ENCODE measurements around the gene XYLT1.

XYLT1 gene

GRCh38 chr16:17193566-17194100, 277.1 kb downstream of the XYLT1 start:
- no peaks in the 10 kb centered on the region for H3K27me3 ChIP-seq (ENCODE audit: control insufficient read depth in 1 of 2, insufficient read depth in 2 of 2, low read length in 2 of 2)
- H3K4me1 ChIP-seq (ENCODE audit: control insufficient read depth, insufficient read depth, low read length), result no peaks in the 10 kb centered on the region
- no peak overlapping the region for H3K4me3 ChIP-seq (ENCODE audit: low read length in 2 of 2)
- H3K36me3 ChIP-seq (ENCODE audit: control insufficient read depth in 2 of 2, insufficient read depth in 2 of 2, low read length in 2 of 2), result peaks cover 12 to 17% of the 10 kb centered on the region in 2 donors
- no peak overlapping the region for H3K9ac ChIP-seq (ENCODE audit: low read length in 2 of 2)
- H3K9me3 ChIP-seq (ENCODE audit: control insufficient read depth in 2 of 2, low read length in 2 of 2), result no peaks in the 10 kb centered on the region
- H3K27ac ChIP-seq (ENCODE audit: low read length), result no peak overlapping the region

- Histone ChIP-seq H3K4me1 (ENCODE audit: control insufficient read depth, insufficient read depth, low read length) (no peaks in the 10 kb centered on the region), H3K36me3 (ENCODE audit: control insufficient read depth in 2 of 2, insufficient read depth in 2 of 2, low read length in 2 of 2) (peaks cover 5 to 7% of the 10 kb centered on the region in 2 donors), H3K4me3 (ENCODE audit: low read length in 2 of 2) (no peak overlapping the region), H3K27me3 (ENCODE audit: control insufficient read depth in 1 of 2, insufficient read depth in 2 of 2, low read length in 2 of 2) (no peaks in the 10 kb centered on the region), H3K27ac (ENCODE audit: low read length) (no peak overlapping the region), H3K9me3 (ENCODE audit: control insufficient read depth in 2 of 2, low read length in 2 of 2) (no peaks in the 10 kb centered on the region), H3K9ac (ENCODE audit: low read length in 2 of 2) (no peak overlapping the region)
Measured at GRCh38 chr16:17184026-17184425, 286.7 kb downstream of the XYLT1 start.

GRCh38 chr16:17177959-17178905, 292.5 kb downstream of the XYLT1 start:
- no peak overlapping the region for H3K9ac ChIP-seq (ENCODE audit: low read length in 2 of 2)
- peaks cover 3 to 7% of the 10 kb centered on the region in 2 donors for H3K36me3 ChIP-seq (ENCODE audit: control insufficient read depth in 2 of 2, insufficient read depth in 2 of 2, low read length in 2 of 2)
- no peaks in the 10 kb centered on the region for H3K9me3 ChIP-seq (ENCODE audit: control insufficient read depth in 2 of 2, low read length in 2 of 2)
- no peak overlapping the region for H3K27ac ChIP-seq (ENCODE audit: low read length)
- no peak overlapping the region for H3K4me3 ChIP-seq (ENCODE audit: low read length in 2 of 2)
- H3K27me3 ChIP-seq (ENCODE audit: control insufficient read depth in 1 of 2, insufficient read depth in 2 of 2, low read length in 2 of 2), result no peaks in the 10 kb centered on the region
- no peaks in the 10 kb centered on the region for H3K4me1 ChIP-seq (ENCODE audit: control insufficient read depth, insufficient read depth, low read length)

- H3K4me1 ChIP-seq (ENCODE audit: control insufficient read depth, insufficient read depth, low read length), result no peaks in the 10 kb centered on the region
- H3K27me3 ChIP-seq (ENCODE audit: control insufficient read depth in 1 of 2, insufficient read depth in 2 of 2, low read length in 2 of 2), result no peaks in the 10 kb centered on the region
- H3K9me3 ChIP-seq (ENCODE audit: control insufficient read depth in 2 of 2, low read length in 2 of 2), result no peaks in the 10 kb centered on the region
- no peak overlapping the region for H3K27ac ChIP-seq (ENCODE audit: low read length)
- peaks cover 0 to 7% of the 10 kb centered on the region in 2 donors for H3K36me3 ChIP-seq (ENCODE audit: control insufficient read depth in 2 of 2, insufficient read depth in 2 of 2, low read length in 2 of 2)
- H3K4me3 ChIP-seq (ENCODE audit: low read length in 2 of 2), result no peak overlapping the region
- no peak overlapping the region for H3K9ac ChIP-seq (ENCODE audit: low read length in 2 of 2)
Measured at GRCh38 chr16:17177242-17177958, 293.4 kb downstream of the XYLT1 start.

DNA sequence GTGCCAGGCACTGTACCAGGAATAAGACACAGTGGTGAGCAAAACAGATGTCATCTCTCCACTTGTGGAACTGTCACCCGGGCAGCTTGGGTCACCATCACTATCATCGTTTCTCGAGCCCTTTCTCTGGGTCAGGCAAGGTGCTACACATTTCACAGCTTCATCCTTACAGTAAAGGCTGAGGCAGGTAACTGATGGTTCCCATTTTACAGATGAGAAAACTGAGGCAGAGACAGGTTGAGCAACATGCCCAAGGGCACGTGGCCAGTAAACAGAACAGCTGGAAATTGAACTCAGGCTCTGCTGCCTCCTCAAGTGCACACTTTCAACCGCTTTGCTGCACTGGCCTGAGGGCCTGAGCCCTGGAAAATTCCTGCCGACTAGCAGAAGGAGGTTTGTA, 294.6 kb downstream of the XYLT1 start:
- Histone ChIP-seq H3K4me3 (ENCODE audit: low read length in 2 of 2) (no peak overlapping the region), H3K36me3 (ENCODE audit: control insufficient read depth in 2 of 2, insufficient read depth in 2 of 2, low read length in 2 of 2) (peaks cover 0 to 7% of the 10 kb centered on the region in 2 donors), H3K27ac (ENCODE audit: low read length) (no peak overlapping the region), H3K9ac (ENCODE audit: low read length in 2 of 2) (no peak overlapping the region), H3K27me3 (ENCODE audit: control insufficient read depth in 1 of 2, insufficient read depth in 2 of 2, low read length in 2 of 2) (no peaks in the 10 kb centered on the region), H3K9me3 (ENCODE audit: control insufficient read depth in 2 of 2, low read length in 2 of 2) (no peaks in the 10 kb centered on the region), H3K4me1 (ENCODE audit: control insufficient read depth, insufficient read depth, low read length) (no peaks in the 10 kb centered on the region)

DNA sequence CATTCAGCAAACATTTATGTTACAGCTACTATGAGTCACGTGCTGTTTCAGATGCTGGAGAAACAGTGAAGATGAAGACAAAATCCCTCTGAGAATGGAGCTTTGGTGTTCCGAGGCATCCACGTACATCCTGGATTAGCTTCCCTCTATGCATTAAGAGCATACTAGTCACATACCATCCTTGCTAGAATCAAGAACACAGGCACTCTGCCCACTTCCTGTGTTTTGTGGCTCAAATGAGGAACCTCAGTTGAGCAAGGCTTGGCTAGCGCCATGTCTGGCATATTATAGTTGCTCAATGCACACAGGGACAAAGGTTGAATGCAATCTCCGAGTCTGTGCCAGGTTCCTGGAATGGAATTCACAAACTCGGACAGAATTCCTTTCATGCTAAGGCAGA, 297.5 kb downstream of the XYLT1 start:
- Histone ChIP-seq H3K4me3 (ENCODE audit: low read length in 2 of 2) (no peak overlapping the region), H3K27me3 (ENCODE audit: control insufficient read depth in 1 of 2, insufficient read depth in 2 of 2, low read length in 2 of 2) (no peaks in the 10 kb centered on the region), H3K4me1 (ENCODE audit: control insufficient read depth, insufficient read depth, low read length) (no peaks in the 10 kb centered on the region), H3K36me3 (ENCODE audit: control insufficient read depth in 2 of 2, insufficient read depth in 2 of 2, low read length in 2 of 2) (peaks cover 0 to 7% of the 10 kb centered on the region in 2 donors), H3K9ac (ENCODE audit: low read length in 2 of 2) (no peak overlapping the region), H3K27ac (ENCODE audit: low read length) (no peak overlapping the region), H3K9me3 (ENCODE audit: control insufficient read depth in 2 of 2, low read length in 2 of 2) (no peaks in the 10 kb centered on the region)

GRCh38 chr16:17171250-17172143, 299.3 kb downstream of the XYLT1 start:
- no peak overlapping the region for H3K27ac ChIP-seq (ENCODE audit: low read length)
- no peaks in the 10 kb centered on the region for H3K4me1 ChIP-seq (ENCODE audit: control insufficient read depth, insufficient read depth, low read length)
- no peak overlapping the region for H3K4me3 ChIP-seq (ENCODE audit: low read length in 2 of 2)
- peaks cover 0 to 7% of the 10 kb centered on the region in 2 donors for H3K36me3 ChIP-seq (ENCODE audit: control insufficient read depth in 2 of 2, insufficient read depth in 2 of 2, low read length in 2 of 2)
- no peaks in the 10 kb centered on the region for H3K27me3 ChIP-seq (ENCODE audit: control insufficient read depth in 1 of 2, insufficient read depth in 2 of 2, low read length in 2 of 2)
- no peak overlapping the region for H3K9ac ChIP-seq (ENCODE audit: low read length in 2 of 2)
- no peaks in the 10 kb centered on the region for H3K9me3 ChIP-seq (ENCODE audit: control insufficient read depth in 2 of 2, low read length in 2 of 2)

DNA sequence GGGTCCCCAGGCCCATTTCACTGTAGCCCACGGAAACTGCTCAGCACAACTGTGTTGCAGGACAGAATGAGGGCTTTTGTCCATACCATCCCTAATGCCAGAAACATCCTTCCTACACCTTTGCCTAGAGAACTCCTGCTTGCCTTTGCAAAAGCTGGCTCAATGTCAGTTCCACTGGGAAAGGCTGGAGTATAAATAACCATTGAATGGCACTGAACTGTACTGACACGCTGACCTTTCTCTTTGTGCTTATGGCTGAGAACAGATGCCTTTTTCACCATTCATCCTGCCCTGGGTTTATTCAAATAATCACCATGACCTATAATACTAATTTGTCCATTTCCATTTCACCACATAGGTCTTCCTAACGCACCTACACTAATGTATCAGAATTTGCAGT, 300.3 kb downstream of the XYLT1 start:
- H3K9ac ChIP-seq (ENCODE audit: low read length in 2 of 2), result no peak overlapping the region
- no peaks in the 10 kb centered on the region for H3K4me1 ChIP-seq (ENCODE audit: control insufficient read depth, insufficient read depth, low read length)

DNA sequence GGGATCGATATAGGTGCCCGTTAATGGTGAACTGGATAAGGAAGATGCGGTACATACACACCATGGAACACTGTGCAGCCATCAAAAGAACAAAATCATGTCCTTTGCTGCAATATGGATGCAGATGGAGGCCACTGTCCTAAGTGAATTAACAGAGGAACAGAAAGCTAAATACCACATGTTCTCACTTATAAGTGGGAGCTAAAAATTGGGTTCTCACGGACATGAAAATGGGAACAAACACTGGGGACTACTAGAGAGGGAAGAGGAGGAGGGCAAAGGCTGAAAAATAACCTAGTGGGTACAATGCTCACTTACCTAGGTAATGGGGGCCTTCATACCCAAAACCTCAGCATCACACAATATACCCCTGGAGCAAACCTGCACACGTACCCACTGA, 302.6 kb downstream of the XYLT1 start:
- Histone ChIP-seq H3K36me3 (ENCODE audit: control insufficient read depth in 2 of 2, insufficient read depth in 2 of 2, low read length in 2 of 2) (peaks cover 0 to 3% of the 10 kb centered on the region in 2 donors), H3K9ac (ENCODE audit: low read length in 2 of 2) (no peak overlapping the region), H3K27ac (ENCODE audit: low read length) (no peak overlapping the region), H3K4me3 (ENCODE audit: low read length in 2 of 2) (no peak overlapping the region), H3K27me3 (ENCODE audit: control insufficient read depth in 1 of 2, insufficient read depth in 2 of 2, low read length in 2 of 2) (no peaks in the 10 kb centered on the region), H3K4me1 (ENCODE audit: control insufficient read depth, insufficient read depth, low read length) (no peaks in the 10 kb centered on the region), H3K9me3 (ENCODE audit: control insufficient read depth in 2 of 2, low read length in 2 of 2) (no peaks in the 10 kb centered on the region)

More for the DNA sequence above, 300.3 kb downstream of the XYLT1 start:
- Histone ChIP-seq H3K4me3 (ENCODE audit: low read length in 2 of 2) (no peak overlapping the region), H3K36me3 (ENCODE audit: control insufficient read depth in 2 of 2, insufficient read depth in 2 of 2, low read length in 2 of 2) (peaks cover under 1 to 3% of the 10 kb centered on the region in 2 donors), H3K27me3 (ENCODE audit: control insufficient read depth in 1 of 2, insufficient read depth in 2 of 2, low read length in 2 of 2) (no peaks in the 10 kb centered on the region), H3K27ac (ENCODE audit: low read length) (no peak overlapping the region), H3K9me3 (ENCODE audit: control insufficient read depth in 2 of 2, low read length in 2 of 2) (no peaks in the 10 kb centered on the region)

GRCh38 chr16:17166095-17166494, 304.7 kb downstream of the XYLT1 start:
- peaks cover 0 to 3% of the 10 kb centered on the region in 2 donors for H3K36me3 ChIP-seq (ENCODE audit: control insufficient read depth in 2 of 2, insufficient read depth in 2 of 2, low read length in 2 of 2)
- no peak overlapping the region for H3K9ac ChIP-seq (ENCODE audit: low read length in 2 of 2)
- no peaks in the 10 kb centered on the region for H3K4me1 ChIP-seq (ENCODE audit: control insufficient read depth, insufficient read depth, low read length)
- no peaks in the 10 kb centered on the region for H3K27me3 ChIP-seq (ENCODE audit: control insufficient read depth in 1 of 2, insufficient read depth in 2 of 2, low read length in 2 of 2)
- no peak overlapping the region for H3K4me3 ChIP-seq (ENCODE audit: low read length in 2 of 2)
- no peaks in the 10 kb centered on the region for H3K9me3 ChIP-seq (ENCODE audit: control insufficient read depth in 2 of 2, low read length in 2 of 2)
- no peak overlapping the region for H3K27ac ChIP-seq (ENCODE audit: low read length)

Measured in stomach smooth muscle (tissue), 2 donors.